Endodermal cell (in vitro differentiated cells): Measurements from ENCODE around the gene PSMG4. TPM values are rescaled to one million over a fixed set of nuclear protein-coding genes. Genes with fewer than 3 reads are reported as not detected.
A peak's percentile ranks its signal among the peaks of the same experiment; 100 is the strongest.

Experiments used
- DNase-seq: peaks from one replicate; pipeline ENCODE4 v3.0.0-alpha.2; 2017
- H3K27ac ChIP-seq: 2 replicates; pipeline ENCODE4 v1.5.1; 2013; ENCODE audit warnings: mild to moderate bottlenecking, low read depth, low read length, moderate library complexity
- H3K27me3 ChIP-seq: 2 replicates; pipeline ENCODE4 v1.6.1; 2013; ENCODE audit warnings: mild to moderate bottlenecking, low read length, moderate library complexity; ENCODE audit not compliant: insufficient read depth, control insufficient read depth, poor library complexity, severe bottlenecking
- H3K36me3 ChIP-seq: 2 replicates; pipeline ENCODE4 v1.7.0; 2013; ENCODE audit warnings: mild to moderate bottlenecking, low read length, moderate library complexity; ENCODE audit not compliant: control insufficient read depth, insufficient read depth
- H3K4me1 ChIP-seq: one replicate; pipeline ENCODE4 v1.7.0; 2013; ENCODE audit warnings: low read length; ENCODE audit not compliant: control insufficient read depth, insufficient read depth
- H3K4me3 ChIP-seq: 2 replicates; pipeline ENCODE4 v1.5.1; 2013; ENCODE audit warnings: mild to moderate bottlenecking, low read length, moderate library complexity
- H3K9ac ChIP-seq: 2 replicates; pipeline ENCODE4 v1.6.1; 2013; ENCODE audit warnings: mild to moderate bottlenecking, low read length, moderate library complexity; ENCODE audit not compliant: poor library complexity, severe bottlenecking; ENCODE audit errors: extremely low read depth
- H3K9me3 ChIP-seq: 2 replicates; pipeline ENCODE4 v1.6.1; 2013; ENCODE audit warnings: mild to moderate bottlenecking, low read length, moderate library complexity; ENCODE audit not compliant: control insufficient read depth
- H3K27ac Mint-ChIP-seq: 2 replicates; pipeline ENCODE4 v1.8.0; 2020; ENCODE audit warnings: mixed read lengths
- H3K27me3 Mint-ChIP-seq: 2 replicates; pipeline ENCODE4 v1.8.0; 2021; ENCODE audit warnings: mild to moderate bottlenecking, mixed read lengths; ENCODE audit not compliant: insufficient read depth
- H3K36me3 Mint-ChIP-seq: 2 replicates; pipeline ENCODE4 v1.8.0; 2020; ENCODE audit warnings: low read depth, mixed read lengths
- H3K4me1 Mint-ChIP-seq: 2 replicates; pipeline ENCODE4 v1.8.0; 2020; ENCODE audit warnings: mixed read lengths
- H3K4me3 Mint-ChIP-seq: 2 replicates; pipeline ENCODE4 v1.8.0; 2020; ENCODE audit warnings: mild to moderate bottlenecking, moderate library complexity, mixed read lengths
- H3K9me3 Mint-ChIP-seq: 2 replicates; pipeline ENCODE4 v1.8.0; 2020; ENCODE audit warnings: mild to moderate bottlenecking, mixed read lengths
- WGBS, 2 experiments: methylation state at CpG; one replicate each; pipeline versions ENCODE4 v1.1.5 to v1.1.7; 2013; ENCODE audit warnings: missing lambda C conversion rate in 2 of 2, mixed read lengths in 1 of 2; ENCODE audit not compliant: insufficient coverage in 1 of 2, insufficient read length in 1 of 2; 5-methylcytosine and 5-hydroxymethylcytosine counted together
- total RNA-seq, 2 donors: library from RNA; stranded (reverse); fragmentation: NEBNext Ultra II Directional in 1 of 2; extraction: Animal tissue kit (Norgen Biotek cat#: 25700) in 1 of 2; gene quantifications; 2 replicates in 1 of 2; 3 replicates in 1 of 2; pipeline ENCODE4 v1.2.1, GENCODE V29; 2021
- TF ChIP-seq, protein P1 (sequence below): fragments of 200-600 bp; sonication (generic); conservative IDR thresholded peaks from 2 replicates; pipeline ENCODE4 v1.5.0; 2021; ENCODE audit warnings: antibody characterized with exemption, mild to moderate bottlenecking

Gene PSMG4
- total RNA-seq, 2 donors from 2014 or later: 16.0 to 21.5 TPM

DNA sequence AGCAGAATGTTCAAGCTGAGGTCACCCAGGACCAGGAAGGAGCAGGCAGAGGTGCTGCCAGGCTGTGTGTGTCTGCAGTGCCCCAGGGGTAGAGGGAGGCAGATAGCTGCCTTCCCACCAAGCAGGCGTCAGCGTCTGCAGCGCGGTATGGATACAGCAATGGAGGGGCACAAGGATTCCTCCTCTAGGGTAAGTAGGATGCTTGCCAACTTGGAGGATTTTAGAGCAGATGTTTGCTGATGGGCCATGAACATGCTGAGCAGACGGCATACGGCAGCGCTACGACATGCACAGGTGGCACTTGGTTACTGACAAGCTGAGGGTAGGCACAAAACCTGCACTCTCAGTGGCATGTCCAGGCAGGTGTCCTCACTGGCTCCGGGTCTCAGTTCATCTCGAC is 48.1 kb downstream of the PSMG4 start:
- no peak overlapping the region for H3K27ac ChIP-seq
- no peaks in the 10 kb centered on the region for H3K9me3 ChIP-seq
- H3K27me3 ChIP-seq: no peaks in the 10 kb centered on the region
- peaks cover 10% of the 10 kb centered on the region for H3K9me3 Mint-ChIP-seq
- H3K36me3 ChIP-seq: no peaks in the 10 kb centered on the region
- no peak for DNase-seq
- TF ChIP-seq, protein P1, sequence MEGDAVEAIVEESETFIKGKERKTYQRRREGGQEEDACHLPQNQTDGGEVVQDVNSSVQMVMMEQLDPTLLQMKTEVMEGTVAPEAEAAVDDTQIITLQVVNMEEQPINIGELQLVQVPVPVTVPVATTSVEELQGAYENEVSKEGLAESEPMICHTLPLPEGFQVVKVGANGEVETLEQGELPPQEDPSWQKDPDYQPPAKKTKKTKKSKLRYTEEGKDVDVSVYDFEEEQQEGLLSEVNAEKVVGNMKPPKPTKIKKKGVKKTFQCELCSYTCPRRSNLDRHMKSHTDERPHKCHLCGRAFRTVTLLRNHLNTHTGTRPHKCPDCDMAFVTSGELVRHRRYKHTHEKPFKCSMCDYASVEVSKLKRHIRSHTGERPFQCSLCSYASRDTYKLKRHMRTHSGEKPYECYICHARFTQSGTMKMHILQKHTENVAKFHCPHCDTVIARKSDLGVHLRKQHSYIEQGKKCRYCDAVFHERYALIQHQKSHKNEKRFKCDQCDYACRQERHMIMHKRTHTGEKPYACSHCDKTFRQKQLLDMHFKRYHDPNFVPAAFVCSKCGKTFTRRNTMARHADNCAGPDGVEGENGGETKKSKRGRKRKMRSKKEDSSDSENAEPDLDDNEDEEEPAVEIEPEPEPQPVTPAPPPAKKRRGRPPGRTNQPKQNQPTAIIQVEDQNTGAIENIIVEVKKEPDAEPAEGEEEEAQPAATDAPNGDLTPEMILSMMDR: no peak
- H3K4me1 ChIP-seq: no peaks in the 10 kb centered on the region
- H3K27me3 Mint-ChIP-seq: no peaks in the 10 kb centered on the region
- H3K4me3 Mint-ChIP-seq: no peak overlapping the region
- no peaks in the 10 kb centered on the region for H3K4me1 Mint-ChIP-seq
- H3K27ac Mint-ChIP-seq: no peak overlapping the region
- peaks cover 11% of the 10 kb centered on the region for H3K36me3 Mint-ChIP-seq
- no peak overlapping the region for H3K9ac ChIP-seq
- no peak overlapping the region for H3K4me3 ChIP-seq
- 95 to 97% methylated on average over 10 of the region's 10 CpGs for WGBS, 2 experiments

DNA sequence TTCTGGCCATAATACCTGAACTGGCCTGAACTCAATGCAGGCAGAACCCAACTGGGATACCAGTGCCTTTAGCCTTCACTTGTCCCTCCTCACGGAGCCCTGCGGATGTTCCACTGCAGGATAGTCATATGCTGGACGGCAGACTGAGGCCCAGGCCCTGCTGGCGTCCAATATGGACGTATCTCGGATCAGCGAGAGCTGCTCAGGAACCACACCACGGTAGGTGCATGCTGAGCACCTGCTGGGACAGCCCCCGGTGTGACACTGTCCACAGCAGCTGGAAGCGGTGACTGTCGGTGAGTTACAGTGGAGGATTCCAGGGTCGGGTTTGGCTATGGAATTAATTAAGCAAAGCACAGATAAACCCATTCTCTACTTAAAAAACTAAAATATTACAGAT is 48.7 kb downstream of the PSMG4 start:
- H3K9ac ChIP-seq: no peak overlapping the region
- H3K36me3 ChIP-seq: no peaks in the 10 kb centered on the region
- peak; percentile 21 for DNase-seq
- H3K4me3 ChIP-seq: no peak overlapping the region
- no peaks in the 10 kb centered on the region for H3K4me1 ChIP-seq
- H3K9me3 Mint-ChIP-seq: peaks cover 4% of the 10 kb centered on the region
- no peaks in the 10 kb centered on the region for H3K4me1 Mint-ChIP-seq
- no peaks in the 10 kb centered on the region for H3K9me3 ChIP-seq
- no peak overlapping the region for H3K4me3 Mint-ChIP-seq
- H3K27ac ChIP-seq: no peak overlapping the region
- H3K27me3 ChIP-seq: no peaks in the 10 kb centered on the region
- WGBS, 2 experiments: 87 to 95% methylated on average over 8 to 12 of the region's 12 CpGs
- no peak overlapping the region for H3K27ac Mint-ChIP-seq
- TF ChIP-seq, protein P1: no peak
- H3K27me3 Mint-ChIP-seq: peaks cover 1% of the 10 kb centered on the region
- peaks cover 11% of the 10 kb centered on the region for H3K36me3 Mint-ChIP-seq

DNA sequence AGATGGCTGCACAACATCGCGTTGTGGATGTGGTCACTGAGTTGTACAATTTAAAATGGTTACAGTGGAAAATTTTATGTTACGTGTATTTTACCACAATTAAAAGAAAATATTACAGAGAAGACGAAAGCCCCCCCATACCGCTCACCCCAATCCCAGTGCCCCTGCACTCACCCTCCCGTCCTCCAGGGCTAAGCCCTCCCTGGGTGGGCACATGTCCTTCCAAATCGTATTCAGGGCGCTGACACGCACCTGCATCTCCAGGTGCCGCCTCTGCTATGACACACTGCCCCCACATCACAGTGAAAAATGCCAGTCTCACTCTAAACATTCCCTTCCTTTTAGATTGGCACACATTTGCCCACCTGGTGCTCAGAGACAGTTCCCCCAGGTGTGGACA is 49.4 kb downstream of the PSMG4 start:
- Mint-ChIP-seq H3K4me1 (no peaks in the 10 kb centered on the region), H3K36me3 (peaks cover 11% of the 10 kb centered on the region), H3K9me3 (peaks cover 4% of the 10 kb centered on the region), H3K4me3 (no peak overlapping the region), H3K27me3 (peaks cover 1% of the 10 kb centered on the region), H3K27ac (no peak overlapping the region)
- no peak overlapping the region for H3K4me3 ChIP-seq
- peaks cover 4% of the 10 kb centered on the region for H3K4me1 ChIP-seq
- no peaks in the 10 kb centered on the region for H3K27me3 ChIP-seq
- WGBS, 2 experiments: 83% methylated on average over 10 of the region's 10 CpGs; no CpG with 5 or more reads in 1 of the 2 experiments
- no peaks in the 10 kb centered on the region for H3K36me3 ChIP-seq
- H3K9me3 ChIP-seq: no peaks in the 10 kb centered on the region
- H3K27ac ChIP-seq: no peak overlapping the region
- peak; percentile 11 for DNase-seq
- H3K9ac ChIP-seq: no peak overlapping the region
- TF ChIP-seq, protein P1: no peak
